Measurements from ENCODE around the gene PRSS36.

DNA sequence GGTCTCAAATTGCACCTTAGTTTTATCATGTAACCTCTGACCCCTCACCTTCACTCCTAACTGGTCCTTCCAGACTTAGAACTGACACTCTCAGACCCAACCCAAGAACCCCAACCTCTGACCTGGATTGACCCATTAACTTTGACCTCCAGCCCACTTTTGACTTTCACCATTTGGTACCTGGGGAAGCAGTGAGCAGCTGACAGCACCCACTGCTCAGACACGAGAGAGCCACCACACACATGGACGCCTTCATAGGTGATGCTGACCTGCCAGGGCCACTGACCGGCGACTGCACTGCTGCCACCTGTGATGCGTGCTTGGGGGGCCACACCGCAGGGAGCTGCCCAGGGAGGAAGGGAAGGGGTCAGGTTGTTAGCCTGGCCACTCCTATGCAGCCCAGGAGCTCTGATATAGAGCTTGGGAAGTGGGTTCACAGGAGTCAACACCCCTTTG, 16.8 kb downstream of the PRSS36 start:
- no peak for TF ChIP-seq POLR2AphosphoS5 (IDR thresholded peaks at IDR 0.05)
- TF ChIP-seq, protein P1, sequence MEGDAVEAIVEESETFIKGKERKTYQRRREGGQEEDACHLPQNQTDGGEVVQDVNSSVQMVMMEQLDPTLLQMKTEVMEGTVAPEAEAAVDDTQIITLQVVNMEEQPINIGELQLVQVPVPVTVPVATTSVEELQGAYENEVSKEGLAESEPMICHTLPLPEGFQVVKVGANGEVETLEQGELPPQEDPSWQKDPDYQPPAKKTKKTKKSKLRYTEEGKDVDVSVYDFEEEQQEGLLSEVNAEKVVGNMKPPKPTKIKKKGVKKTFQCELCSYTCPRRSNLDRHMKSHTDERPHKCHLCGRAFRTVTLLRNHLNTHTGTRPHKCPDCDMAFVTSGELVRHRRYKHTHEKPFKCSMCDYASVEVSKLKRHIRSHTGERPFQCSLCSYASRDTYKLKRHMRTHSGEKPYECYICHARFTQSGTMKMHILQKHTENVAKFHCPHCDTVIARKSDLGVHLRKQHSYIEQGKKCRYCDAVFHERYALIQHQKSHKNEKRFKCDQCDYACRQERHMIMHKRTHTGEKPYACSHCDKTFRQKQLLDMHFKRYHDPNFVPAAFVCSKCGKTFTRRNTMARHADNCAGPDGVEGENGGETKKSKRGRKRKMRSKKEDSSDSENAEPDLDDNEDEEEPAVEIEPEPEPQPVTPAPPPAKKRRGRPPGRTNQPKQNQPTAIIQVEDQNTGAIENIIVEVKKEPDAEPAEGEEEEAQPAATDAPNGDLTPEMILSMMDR (IDR thresholded peaks at IDR 0.05): no peak

Measured in prostate gland (tissue), 2 donors.